HG02938 (cell line): ENCODE data around the gene ZNF580.

Experiments
- ATAC-seq: cut with Tn5 transposase; IDR thresholded peaks from one replicate; pipeline ENCODE4 v1.9.1; 2021; ENCODE audit warnings: mild to moderate bottlenecking, moderate library complexity; ENCODE audit not compliant: unreplicated experiment

ZNF580 gene

GRCh38 chr19:55640577-55641425 is at the start of gene ZNF580:
ZNF580 (plus strand) TSS chr19:55641002; CDS start chr19:55642509, 1,507 bp downstream.
- no peak for ATAC-seq

DNA sequence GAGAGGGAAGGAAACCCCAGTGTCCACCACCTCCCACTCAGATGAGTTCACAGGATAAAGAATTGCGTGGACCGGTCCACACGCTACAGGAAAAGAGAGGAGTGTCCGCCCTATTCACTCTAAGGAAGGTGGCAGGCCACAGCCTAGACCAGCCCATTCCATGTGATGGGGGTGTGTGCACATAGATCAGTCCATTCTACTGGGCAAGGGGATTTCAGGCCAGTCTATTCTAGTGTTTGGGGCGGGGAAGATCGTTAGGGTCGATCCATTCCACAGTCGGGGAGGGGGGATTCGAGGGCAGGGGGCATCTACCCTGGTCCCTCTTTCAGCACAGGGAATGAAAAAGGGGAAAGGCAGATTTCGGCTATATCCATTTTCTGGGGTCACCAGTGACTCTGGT is 49.2 kb upstream of the ZNF580 start:
- ATAC-seq, result no peak

- ATAC-seq, result no peak
Observed at GRCh38 chr19:55592391-55593090, 48.3 kb upstream of the ZNF580 start.

DNA sequence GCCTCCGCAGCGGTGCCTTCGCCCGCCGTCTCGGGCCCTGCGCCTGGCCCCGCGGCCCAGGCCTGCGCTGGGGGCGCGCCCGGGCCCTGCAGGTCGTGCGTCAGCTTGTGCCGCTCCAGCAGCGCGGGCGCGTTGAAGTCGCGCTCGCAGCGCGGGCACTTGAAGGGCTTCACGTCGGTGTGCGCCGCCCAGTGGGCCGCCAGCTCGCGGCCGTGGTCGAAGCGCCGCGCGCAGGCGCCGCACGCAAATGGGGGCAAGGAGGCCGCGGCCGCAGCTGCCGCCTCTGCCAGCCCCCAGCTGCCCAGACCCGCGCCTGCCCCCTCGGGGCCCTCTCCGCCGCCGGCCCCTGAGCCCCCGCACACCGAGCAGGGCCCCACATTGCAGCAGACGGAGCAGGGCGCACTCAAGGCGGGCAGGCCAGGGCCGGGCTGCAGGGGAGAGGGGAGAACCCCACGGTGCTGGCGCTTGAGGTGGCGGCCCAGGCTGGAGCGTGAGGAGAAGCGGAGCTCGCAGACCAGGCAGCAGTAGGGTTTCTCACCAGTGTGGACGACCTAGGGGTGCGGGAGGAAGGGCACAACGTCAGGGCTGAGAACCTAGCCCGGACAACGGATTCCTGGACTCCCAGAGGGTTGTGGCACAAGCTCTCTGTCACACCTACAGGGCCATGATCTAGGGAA is 47.6 kb upstream of the ZNF580 start:
- no peak for ATAC-seq

DNA sequence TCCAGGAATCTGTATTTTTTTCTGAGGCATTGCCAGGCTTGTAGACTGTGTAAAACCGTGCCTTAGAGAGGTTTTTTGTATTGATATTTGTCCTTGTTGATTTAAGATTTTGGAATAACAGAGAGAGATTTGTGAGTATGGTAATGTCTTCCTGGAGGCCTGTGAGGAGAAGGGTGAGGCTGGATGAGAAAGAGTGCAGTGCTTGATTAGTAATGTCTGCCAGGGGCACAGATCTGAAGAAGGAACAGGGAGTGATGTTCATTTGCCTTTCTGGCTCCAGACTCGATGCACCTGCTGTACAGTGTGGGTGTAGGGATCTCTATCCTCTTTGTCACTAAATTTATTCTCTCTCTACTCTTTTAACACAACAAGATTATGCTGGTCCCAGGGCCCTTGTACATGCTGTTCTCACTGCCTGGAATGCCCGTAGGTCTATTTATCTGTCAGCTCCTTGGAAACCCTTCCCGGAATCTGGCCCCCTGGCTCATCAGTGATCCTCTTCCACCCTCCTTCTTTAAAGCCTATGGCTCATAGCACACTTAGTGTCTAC is 45.7 kb upstream of the ZNF580 start:
- ATAC-seq, result no peak

GRCh38 chr19:55596304-55596703 is 44.5 kb upstream of the ZNF580 start:
- ATAC-seq, result no peak

- ATAC-seq, result no peak
Observed at GRCh38 chr19:55597501-55597921, 43.3 kb upstream of the ZNF580 start.

GRCh38 chr19:55598034-55598433 is 42.8 kb upstream of the ZNF580 start:
- ATAC-seq, result no peak

DNA sequence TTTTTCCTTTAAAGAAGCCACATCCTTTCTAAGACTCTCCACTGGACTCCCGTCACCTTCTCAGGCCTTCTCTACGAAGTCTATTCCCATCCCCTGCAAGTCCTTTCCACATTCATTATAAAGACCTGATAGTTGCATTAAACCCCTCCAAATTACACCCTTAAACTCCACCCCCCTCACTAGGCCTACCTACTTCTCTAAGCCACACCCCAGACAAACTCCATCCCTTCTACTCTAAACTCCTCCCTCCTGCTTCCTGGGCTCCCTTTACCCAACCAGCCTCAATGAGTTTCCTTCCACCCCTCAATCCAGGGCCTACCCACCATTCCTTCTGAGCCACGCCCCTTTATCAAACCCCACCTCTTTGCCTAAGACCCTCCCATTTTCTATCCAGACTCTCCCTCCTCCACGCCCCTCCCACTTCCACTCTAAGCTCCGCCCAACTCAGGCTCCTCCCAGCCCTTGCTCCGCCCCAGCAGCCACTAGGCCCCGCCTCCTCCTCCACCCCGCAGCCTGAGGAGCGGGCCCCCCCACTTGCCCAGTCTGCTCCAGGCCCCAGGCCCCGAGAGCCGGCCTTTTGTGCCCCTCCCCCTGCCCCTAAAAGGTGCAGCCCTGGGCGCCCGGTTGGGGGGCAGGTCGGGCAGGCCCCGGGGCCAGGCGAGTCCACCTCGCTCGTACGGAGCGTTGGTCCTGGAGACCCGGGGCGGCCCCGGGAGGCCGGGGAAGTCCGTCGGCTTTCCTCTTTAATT is 41.9 kb upstream of the ZNF580 start:
- ATAC-seq, result peak; percentile 52

DNA sequence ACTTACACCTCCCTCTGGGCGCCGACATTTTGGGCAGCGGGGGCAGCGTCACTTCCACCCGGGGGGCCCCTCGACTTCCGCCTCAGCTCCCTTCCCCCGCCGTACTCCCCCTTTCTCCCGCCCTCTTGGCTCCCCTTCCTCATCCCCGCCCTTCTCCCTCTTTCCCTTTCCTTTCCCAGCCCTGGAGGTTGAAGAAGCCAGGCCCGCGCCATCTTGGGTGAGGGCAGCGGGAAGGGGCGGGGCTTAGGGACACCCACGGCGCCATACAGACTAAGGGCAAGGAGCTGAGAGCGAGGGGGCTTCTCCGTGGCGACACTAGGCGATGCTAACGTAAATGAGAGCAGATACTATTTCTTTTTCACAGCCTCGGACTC is 41.3 kb upstream of the ZNF580 start, which contains the start of gene FIZ1:
Gene FIZ1 (minus strand): TSS at position 50 of the 374 bp plus-strand sequence. CDS start 1,652 bp downstream, outside the sequence.
- peak; percentile 55 for ATAC-seq

DNA sequence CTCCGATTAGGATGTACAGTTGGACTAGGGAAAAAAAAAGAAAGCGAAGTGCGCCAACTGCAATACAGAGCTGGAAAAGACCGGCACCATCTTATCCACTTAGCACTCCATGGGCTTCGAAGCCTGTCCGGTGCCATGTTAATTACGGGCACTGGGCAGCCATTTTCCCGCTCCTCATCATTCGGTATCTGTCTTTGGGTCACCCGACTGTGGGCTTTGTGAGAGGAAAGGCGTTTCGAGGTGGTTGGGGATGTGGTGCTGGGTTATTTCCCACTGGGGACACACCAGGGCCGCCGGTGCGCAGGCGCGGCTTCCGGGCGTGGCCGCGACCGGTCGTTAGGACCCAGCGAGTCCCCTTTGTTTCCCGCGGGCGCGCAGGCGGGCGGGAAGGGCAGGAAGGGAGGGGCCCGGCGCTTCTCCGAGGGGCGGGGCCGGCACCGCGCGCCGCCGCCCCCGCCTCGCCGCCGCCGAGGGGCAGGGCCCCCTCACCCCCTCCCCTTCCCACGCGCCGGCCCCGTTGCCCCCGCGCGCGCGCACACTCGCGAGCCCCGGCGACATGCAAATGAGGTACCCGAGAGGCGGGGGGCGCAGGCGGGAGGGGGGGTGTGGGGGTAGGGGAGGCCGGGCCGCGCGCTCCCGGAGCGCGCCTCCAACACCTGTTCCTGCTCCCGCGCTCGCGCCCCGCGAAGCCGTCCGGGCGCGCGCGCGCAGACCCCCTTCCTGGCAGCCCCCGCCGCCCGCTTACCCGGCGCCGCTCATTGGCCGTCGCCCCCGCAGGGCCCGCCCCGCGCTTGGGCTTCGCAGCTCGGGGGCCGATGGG is 40.8 kb upstream of the ZNF580 start, which contains the start of gene ZNF524:
Gene ZNF524 (plus strand): TSS at position 447 of the 820 bp plus-strand sequence. CDS start 1,825 bp downstream, outside the sequence.
- peak; percentile 41 for ATAC-seq

- no peak for ATAC-seq
Observed at GRCh38 chr19:55600662-55601028, 40.2 kb upstream of the ZNF580 start.

DNA sequence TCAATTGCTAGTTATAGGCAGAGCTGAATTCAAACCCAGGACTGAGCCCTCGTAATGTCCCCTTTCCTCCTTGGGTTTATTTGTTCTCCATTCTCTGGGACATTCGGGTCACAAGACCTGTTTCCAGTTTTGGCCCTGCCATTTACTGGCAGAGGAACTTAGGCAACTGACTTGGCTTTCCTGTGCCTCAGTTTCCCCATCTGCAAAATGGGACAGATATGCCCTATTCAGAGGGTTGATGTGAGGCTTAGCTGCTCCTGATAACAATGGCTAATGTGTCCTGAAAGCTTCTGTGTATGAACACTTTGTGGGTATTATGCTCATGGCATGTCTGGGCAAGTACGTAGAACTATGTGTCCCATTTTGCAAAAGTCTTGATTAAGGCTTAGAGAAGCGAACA is 39.7 kb upstream of the ZNF580 start:
- no peak for ATAC-seq

- ATAC-seq, result no peak
Observed at GRCh38 chr19:55602104-55603001, 38.4 kb upstream of the ZNF580 start.

DNA sequence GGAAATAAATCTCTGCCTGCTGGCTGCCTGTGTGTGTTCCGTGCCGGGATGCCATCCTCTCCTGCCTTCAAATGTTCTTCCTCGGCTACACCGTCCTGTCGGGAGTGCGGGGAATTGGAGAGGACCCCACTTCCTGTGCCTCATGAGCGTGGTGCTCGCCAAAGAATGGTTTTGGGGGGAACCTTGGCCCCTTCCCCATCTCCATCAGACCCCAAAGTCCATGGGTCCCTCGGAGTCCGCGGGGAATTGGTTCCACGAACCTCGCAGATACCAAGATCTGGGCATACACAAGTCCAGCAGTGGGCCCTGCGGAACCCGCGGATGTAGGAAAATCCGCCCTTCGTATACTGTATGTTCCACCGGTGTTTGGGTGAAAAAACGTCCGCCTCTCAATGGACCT is 37.7 kb upstream of the ZNF580 start:
- ATAC-seq, result no peak

DNA sequence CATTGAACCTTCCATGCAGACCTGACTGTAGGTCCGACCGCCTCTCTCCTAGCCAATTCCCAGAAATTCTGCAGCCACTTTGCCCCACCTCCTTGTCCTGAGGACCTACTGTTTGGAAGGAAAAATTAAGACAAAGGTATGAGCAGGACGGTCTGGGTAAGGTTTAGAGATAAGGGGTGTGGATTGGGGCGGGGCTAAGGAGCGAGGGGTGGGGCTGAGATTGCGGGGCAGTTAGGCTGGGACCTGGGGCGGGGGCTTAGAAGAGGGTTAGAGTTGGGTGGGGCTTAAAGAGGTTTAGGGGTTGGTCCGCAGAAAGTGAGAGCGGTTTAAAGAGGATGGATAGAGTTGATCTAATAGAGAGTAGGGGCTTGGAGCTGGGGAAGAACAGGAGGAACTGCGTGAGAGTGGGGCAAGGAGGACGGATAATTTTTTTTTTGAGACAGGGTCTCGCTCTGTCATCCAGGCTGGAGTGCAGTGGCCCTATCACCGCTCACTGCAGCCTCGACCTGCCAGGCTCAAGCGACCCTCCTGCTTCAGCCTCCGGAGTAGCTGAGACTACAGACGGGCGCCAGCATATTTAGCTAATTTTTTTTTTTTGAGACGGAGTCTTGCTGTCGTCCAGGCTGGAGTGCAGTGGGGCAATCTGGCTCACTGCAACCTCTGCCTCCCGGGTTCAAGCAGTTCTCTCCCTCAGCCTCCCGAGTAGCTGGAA is 37.1 kb upstream of the ZNF580 start:
- ATAC-seq, result no peak

DNA sequence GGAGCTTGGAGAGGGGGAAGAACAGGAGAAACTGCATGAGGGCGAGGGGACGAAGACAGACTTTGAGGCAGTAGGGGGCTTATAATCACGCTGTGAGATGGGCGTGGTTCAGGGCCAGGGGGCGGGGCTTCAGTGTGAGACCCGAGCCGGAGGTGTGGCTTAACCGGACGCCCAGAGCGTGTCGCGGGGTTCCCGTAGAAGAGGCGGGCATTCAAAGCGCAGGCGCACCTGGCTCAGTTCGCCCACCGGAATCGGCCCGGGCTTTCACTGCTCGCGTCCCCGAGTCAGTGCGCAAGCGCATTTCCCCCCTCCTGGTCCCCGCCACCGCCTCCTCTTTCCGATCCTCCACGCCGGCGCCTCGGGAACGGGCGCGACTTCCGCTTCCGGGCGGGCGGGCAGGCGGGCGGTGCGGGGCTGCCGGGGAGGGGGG is 35.6 kb upstream of the ZNF580 start:
- ATAC-seq, result peak; percentile 68
